BJ (cell line): Measurements from ENCODE around the gene ARAP1. TPM values are rescaled to one million over a fixed set of nuclear protein-coding genes. Genes with fewer than 3 reads are reported as not detected.

Experiments used
- CTCF ChIA-PET: fragments of 350-600 bp; formaldehyde crosslinking; extraction: SDS; loops from one replicate; lab custom pipeline; 2021; ENCODE audit warnings: antibody characterized with exemption, inconsistent platforms; lab: Yijun Ruan, JAX
- POLR2A ChIA-PET: fragments of 300-600 bp; sonication (Branson Sonifier 250); formaldehyde crosslinking; extraction: SDS; loops from one replicate; lab custom pipeline; 2021; ENCODE audit warnings: antibody characterized with exemption; lab: Charles Lee
- DNase-seq: peaks from one replicate; pipeline ENCODE4 v3.0.0-alpha.2; 2011; ENCODE audit warnings: low read depth
- H3K27me3 ChIP-seq: 2 replicates; pipeline ENCODE4 v1.6.0; 2011; ENCODE audit warnings: low read length; ENCODE audit not compliant: control insufficient read depth, insufficient read depth
- H3K36me3 ChIP-seq: 2 replicates; pipeline ENCODE4 v1.5.1; 2011; ENCODE audit warnings: low read length; ENCODE audit not compliant: control insufficient read depth, insufficient read depth
- H3K4me3 ChIP-seq: 2 replicates; pipeline ENCODE4 v1.5.1; 2011; ENCODE audit warnings: low read depth, mild to moderate bottlenecking, control low read depth, low read length
- CTCF ChIP-seq: IDR thresholded peaks from 2 replicates; pipeline ENCODE4 v1.5.1; 2011; ENCODE audit warnings: low read depth, mild to moderate bottlenecking, control low read depth, inconsistent platforms, low read length, moderate library complexity; ENCODE audit not compliant: insufficient read depth
- polyA plus RNA-seq: library from polyadenylated mRNA; depleted of rRNA; stranded (reverse); fragments of >200 nt; gene quantifications from 2 replicates; pipeline ENCODE4 v1.2.3, GENCODE V29; 2011

ARAP1 gene
- polyA plus RNA-seq, 1 experiment: 74.5 TPM

GRCh38 chr11:72669527-72669926 is 82.7 kb downstream of the ARAP1 start:
- Histone ChIP-seq H3K4me3 (no peak overlapping the region), H3K36me3 (no peaks in the 10 kb centered on the region), H3K27me3 (peaks cover 35% of the 10 kb centered on the region)
- no peak for TF ChIP-seq CTCF
- ChIA-PET CTCF (interaction anchor here (1.0 to 3.1 kb wide), 4 partner anchors 10 to 15 kb away, joined by 3 to 18 read pairs (median 6); no protein-coding TSS in a partner anchor), POLR2A (no interaction called here)
- DNase-seq: no peak

DNA sequence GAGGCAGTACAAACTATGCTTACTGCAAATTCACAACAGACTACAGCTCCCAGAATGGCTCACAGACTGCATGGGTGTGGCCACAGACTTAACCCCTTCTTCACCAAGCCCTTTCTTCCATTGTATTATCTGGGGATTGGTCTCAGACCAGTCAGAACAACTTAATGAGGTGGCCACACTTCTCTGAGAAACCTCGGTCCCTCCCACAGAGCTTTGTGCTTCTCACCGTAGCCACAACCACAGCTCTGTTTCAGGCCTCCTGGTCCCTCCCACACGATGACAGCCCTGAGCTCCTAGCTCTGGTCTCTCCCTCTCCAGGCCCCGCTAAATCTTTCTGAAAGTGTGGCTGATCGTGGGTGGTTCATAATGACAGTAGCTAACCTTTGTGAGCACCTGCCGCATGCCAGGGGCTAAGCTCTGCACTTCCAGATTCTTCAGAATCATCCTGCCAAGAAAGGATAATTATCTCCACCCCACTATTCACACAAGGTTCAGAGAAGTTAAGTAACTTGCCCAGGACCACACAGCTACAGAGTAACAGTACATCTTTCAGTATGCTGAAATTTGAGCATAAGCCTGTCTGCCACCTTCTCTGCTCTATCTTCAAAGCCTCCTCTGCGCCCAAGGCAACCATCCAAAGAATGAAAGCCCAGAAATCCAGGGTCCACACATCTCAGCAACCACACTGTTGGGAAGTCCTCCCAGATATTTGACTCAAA is 83.4 kb downstream of the ARAP1 start:
- CTCF ChIA-PET: interaction anchor here (0.9 to 3.1 kb wide), 6 partner anchors 8 to 16 kb away, joined by 3 to 18 read pairs (median 4); no protein-coding TSS in a partner anchor
- POLR2A ChIA-PET: no interaction called here
- DNase-seq: no peak
- H3K4me3 ChIP-seq: no peak overlapping the region
- H3K36me3 ChIP-seq: no peaks in the 10 kb centered on the region
- TF ChIP-seq CTCF: no peak
- H3K27me3 ChIP-seq: peaks cover 34% of the 10 kb centered on the region

DNA sequence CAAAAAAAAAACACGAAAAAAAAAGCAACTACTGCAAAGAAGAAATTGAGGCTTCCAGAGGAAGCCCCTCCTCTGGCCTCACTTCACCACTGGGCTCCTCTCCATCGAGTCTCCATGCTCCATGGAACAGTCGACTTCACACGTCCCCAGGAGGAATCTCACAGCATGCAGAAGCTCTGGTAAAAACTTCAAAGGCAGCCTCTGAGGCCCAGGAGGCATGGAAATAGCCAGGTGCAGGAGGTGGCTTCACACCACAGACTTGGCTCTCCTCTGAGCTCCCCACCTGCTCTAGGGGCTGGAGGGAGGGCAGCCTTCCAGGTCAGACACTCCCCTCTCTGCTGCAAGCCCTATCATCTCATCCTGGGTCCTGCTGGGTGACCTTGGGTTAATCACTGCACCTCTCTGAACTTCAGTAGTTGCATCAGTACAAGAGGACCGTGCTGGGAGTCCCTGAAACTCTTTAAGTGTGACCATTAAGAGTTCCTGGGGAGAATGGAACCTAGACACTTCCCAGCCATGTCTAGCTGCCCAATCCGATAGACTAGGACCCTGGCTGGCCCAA is 86.2 kb downstream of the ARAP1 start:
- peaks cover 35% of the 10 kb centered on the region for H3K27me3 ChIP-seq
- H3K36me3 ChIP-seq: no peaks in the 10 kb centered on the region
- CTCF ChIA-PET: interaction anchor here (1.2 kb wide), 1 partner anchor 18 kb away, joined by 3 read pairs; no protein-coding TSS in a partner anchor
- no peak for TF ChIP-seq CTCF
- no peak overlapping the region for H3K4me3 ChIP-seq
- DNase-seq: no peak
- POLR2A ChIA-PET: no interaction called here

- CTCF ChIA-PET: interaction anchor here (1.4 kb wide), 2 partner anchors 19 to 22 kb away, joined by 4 read pairs; no protein-coding TSS in a partner anchor
- Histone ChIP-seq H3K27me3 (peaks cover 27% of the 10 kb centered on the region), H3K36me3 (no peaks in the 10 kb centered on the region), H3K4me3 (no peak overlapping the region)
- POLR2A ChIA-PET: no interaction called here
- no peak for TF ChIP-seq CTCF
- no peak for DNase-seq
Observed at GRCh38 chr11:72662036-72662435, 90.2 kb downstream of the ARAP1 start.

GRCh38 chr11:72661486-72661885 is 90.7 kb downstream of the ARAP1 start:
- Histone ChIP-seq H3K27me3 (peaks cover 27% of the 10 kb centered on the region), H3K36me3 (no peaks in the 10 kb centered on the region), H3K4me3 (no peak overlapping the region)
- DNase-seq: no peak
- POLR2A ChIA-PET: no interaction called here
- CTCF ChIA-PET: interaction anchor here (1.2 to 1.3 kb wide), 2 partner anchors 22 to 180 kb away, joined by 3 to 5 read pairs; no protein-coding TSS in a partner anchor
- TF ChIP-seq CTCF: no peak
